ENCODE results near the gene CDRT4.

The CDRT4 gene

DNA sequence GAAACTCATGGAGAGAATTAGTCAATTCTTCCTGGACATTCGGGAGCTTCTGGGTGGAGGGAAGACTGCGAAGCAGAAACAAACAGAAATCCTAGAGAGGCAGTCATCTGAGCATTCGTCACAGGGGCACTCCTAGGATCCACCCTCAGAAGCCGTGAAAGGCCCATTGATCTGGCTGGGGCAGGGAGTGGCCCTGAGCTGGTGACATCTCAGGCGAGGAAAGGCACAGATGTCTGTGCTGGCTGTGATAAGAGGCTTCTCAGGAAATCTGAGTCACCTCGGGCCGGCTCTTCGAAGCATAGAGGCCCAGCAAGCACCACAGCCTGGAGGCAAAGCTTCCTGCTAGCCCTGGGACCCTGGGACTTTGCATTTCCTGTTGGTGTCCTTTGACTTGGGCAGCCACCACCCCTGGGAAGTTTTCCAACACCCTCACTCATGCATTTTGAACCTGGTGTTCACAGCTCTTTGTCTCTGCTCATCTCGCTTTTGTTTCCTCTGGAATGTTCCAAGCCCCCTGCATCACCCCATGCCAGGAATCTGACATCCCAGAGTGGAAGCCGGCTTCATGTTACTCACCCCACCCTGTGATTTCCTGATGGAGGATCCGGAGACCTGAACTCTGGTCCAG is 23.3 kb upstream of the CDRT4 start:
- Histone ChIP-seq H3K9me3 (ENCODE audit: control insufficient read depth, low read depth, low read length) (no peaks in the 10 kb centered on the region), H3K27ac (ENCODE audit: low read length) (peak overlapping the region; percentile 56), H3K27me3 (ENCODE audit: control insufficient read depth, insufficient read depth, low read length) (no peaks in the 10 kb centered on the region), H3K36me3 (ENCODE audit: control insufficient read depth, low read depth, low read length) (peaks cover 2% of the 10 kb centered on the region), H3K4me1 (ENCODE audit: control insufficient read depth, low read depth, low read length) (peaks cover 14% of the 10 kb centered on the region), H3K9ac (ENCODE audit: low read length) (no peak overlapping the region), H3K4me3 (ENCODE audit: low read length) (no peak overlapping the region)

- Histone ChIP-seq H3K4me3 (ENCODE audit: low read length) (no peak overlapping the region), H3K9me3 (ENCODE audit: control insufficient read depth, low read depth, low read length) (no peaks in the 10 kb centered on the region), H3K27ac (ENCODE audit: low read length) (no peak overlapping the region), H3K27me3 (ENCODE audit: control insufficient read depth, insufficient read depth, low read length) (no peaks in the 10 kb centered on the region), H3K4me1 (ENCODE audit: control insufficient read depth, low read depth, low read length) (peaks cover 24% of the 10 kb centered on the region), H3K36me3 (ENCODE audit: control insufficient read depth, low read depth, low read length) (peaks cover 7% of the 10 kb centered on the region), H3K9ac (ENCODE audit: low read length) (no peak overlapping the region)
These were observed 21.1 kb upstream of the CDRT4 start for GRCh38 chr17:15488557-15488956.

DNA sequence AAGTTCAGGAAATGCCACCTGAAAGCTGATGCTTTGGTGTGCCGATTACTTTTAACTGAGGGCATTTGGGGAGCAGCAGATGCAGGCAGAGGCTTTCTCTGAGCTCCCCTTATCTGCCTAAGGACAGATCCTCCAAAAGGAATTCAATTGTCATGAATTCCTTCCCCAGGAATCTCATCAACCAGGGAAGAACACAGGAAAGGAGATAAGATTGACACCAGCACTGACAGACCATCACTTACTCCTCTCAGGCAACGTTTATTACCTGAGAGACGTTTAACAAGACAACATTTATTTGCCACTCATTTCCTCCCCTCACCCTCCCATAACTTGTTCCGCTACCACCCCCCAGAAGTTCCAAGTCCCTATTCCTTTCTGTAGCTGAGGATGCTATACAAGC is 17.6 kb upstream of the CDRT4 start:
- Histone ChIP-seq H3K27ac (ENCODE audit: low read length) (no peak overlapping the region), H3K4me3 (ENCODE audit: low read length) (no peak overlapping the region), H3K9ac (ENCODE audit: low read length) (no peak overlapping the region), H3K27me3 (ENCODE audit: control insufficient read depth, insufficient read depth, low read length) (no peaks in the 10 kb centered on the region), H3K36me3 (ENCODE audit: control insufficient read depth, low read depth, low read length) (peaks cover 8% of the 10 kb centered on the region), H3K9me3 (ENCODE audit: control insufficient read depth, low read depth, low read length) (no peaks in the 10 kb centered on the region), H3K4me1 (ENCODE audit: control insufficient read depth, low read depth, low read length) (peaks cover 10% of the 10 kb centered on the region)

DNA sequence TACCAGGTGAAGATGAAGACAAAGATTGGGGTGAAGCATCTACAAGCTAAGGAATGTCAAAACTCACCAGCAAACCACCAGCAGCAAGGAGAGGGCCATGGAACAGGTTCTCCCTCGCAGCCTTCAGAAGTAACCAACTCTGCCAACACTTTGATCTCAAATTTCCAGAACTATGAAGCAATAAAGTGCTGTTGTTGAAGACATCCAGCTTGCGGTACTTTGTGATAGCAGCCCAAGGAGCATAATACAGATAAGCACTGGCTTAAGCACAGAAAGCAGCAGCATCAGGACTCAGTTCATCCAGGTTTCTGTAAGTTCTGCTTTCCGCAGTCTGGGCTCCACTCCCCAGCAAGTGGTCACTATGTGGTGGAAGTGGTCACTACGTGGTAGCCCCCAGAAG is 16.0 kb upstream of the CDRT4 start:
- Histone ChIP-seq H3K4me1 (ENCODE audit: control insufficient read depth, low read depth, low read length) (peaks cover 10% of the 10 kb centered on the region), H3K36me3 (ENCODE audit: control insufficient read depth, low read depth, low read length) (peaks cover 8% of the 10 kb centered on the region), H3K27ac (ENCODE audit: low read length) (no peak overlapping the region), H3K27me3 (ENCODE audit: control insufficient read depth, insufficient read depth, low read length) (no peaks in the 10 kb centered on the region), H3K9me3 (ENCODE audit: control insufficient read depth, low read depth, low read length) (no peaks in the 10 kb centered on the region), H3K4me3 (ENCODE audit: low read length) (no peak overlapping the region), H3K9ac (ENCODE audit: low read length) (no peak overlapping the region)

DNA sequence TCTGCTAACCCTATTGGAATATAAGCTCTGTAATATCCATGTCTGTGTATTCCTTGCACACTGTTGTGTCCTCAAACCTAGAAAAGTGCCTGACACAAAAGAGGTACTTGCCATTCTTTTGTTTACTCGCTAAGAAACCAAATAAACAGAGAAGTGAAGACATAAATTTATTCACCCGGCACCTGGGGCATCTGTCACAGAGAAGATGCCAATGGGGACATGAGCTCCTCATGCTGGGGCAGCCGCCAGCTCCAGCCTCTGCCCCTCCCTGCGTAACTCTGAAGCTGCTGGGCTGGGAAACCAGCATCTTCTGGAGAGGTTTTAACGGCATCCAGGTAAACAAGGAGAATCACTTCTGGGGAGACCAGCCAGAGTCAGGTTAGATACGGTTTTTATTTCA is 15.1 kb upstream of the CDRT4 start:
- Histone ChIP-seq H3K27ac (ENCODE audit: low read length) (no peak overlapping the region), H3K9me3 (ENCODE audit: control insufficient read depth, low read depth, low read length) (no peaks in the 10 kb centered on the region), H3K36me3 (ENCODE audit: control insufficient read depth, low read depth, low read length) (peaks cover 7% of the 10 kb centered on the region), H3K4me1 (ENCODE audit: control insufficient read depth, low read depth, low read length) (peaks cover 10% of the 10 kb centered on the region), H3K9ac (ENCODE audit: low read length) (no peak overlapping the region), H3K4me3 (ENCODE audit: low read length) (no peak overlapping the region), H3K27me3 (ENCODE audit: control insufficient read depth, insufficient read depth, low read length) (no peaks in the 10 kb centered on the region)

DNA sequence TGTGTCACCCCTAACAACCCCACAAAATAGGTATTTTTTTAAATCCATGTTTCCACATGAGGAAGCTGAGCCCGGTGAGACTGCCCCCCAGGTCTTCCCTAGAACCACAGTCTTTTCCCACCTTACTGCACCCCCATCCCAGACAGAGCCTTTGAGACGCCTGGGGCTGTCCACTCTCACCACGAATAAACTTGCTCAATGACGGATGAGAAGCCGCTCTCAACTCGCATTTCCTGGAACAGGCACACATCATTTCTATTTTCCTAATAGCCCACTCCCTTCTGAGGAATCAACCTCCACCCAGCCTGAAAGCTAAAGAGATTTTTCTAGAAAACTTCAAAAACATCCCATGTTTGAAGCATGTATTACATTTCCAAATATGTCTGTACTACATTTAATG is 14.1 kb upstream of the CDRT4 start:
- no peaks in the 10 kb centered on the region for H3K27me3 ChIP-seq (ENCODE audit: control insufficient read depth, insufficient read depth, low read length)
- H3K4me3 ChIP-seq (ENCODE audit: low read length), result no peak overlapping the region
- H3K9me3 ChIP-seq (ENCODE audit: control insufficient read depth, low read depth, low read length), result no peaks in the 10 kb centered on the region
- no peak overlapping the region for H3K9ac ChIP-seq (ENCODE audit: low read length)
- peaks cover 10% of the 10 kb centered on the region for H3K4me1 ChIP-seq (ENCODE audit: control insufficient read depth, low read depth, low read length)
- H3K36me3 ChIP-seq (ENCODE audit: control insufficient read depth, low read depth, low read length), result peaks cover 5% of the 10 kb centered on the region
- H3K27ac ChIP-seq (ENCODE audit: low read length), result no peak overlapping the region

DNA sequence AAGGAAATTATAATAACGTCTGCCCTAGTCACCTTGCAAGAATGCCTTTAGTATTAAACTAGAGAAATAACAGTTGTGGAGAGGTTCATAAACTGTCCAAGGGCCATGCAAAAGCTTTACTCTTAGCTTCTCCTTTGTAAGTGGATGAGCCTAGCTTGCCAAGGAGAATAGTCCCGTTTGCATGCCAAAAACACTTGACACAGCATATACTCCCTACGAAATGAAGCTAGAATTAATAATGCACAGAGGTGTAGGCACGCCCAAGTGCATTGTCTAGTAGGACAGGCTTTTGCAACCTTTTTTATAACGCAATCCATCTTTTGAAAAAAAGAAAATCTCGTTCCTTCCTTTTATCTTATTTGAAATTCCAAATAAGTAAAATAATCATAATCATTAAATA is 12.8 kb upstream of the CDRT4 start:
- H3K36me3 ChIP-seq (ENCODE audit: control insufficient read depth, low read depth, low read length), result peaks cover 5% of the 10 kb centered on the region
- H3K9me3 ChIP-seq (ENCODE audit: control insufficient read depth, low read depth, low read length), result no peaks in the 10 kb centered on the region
- H3K4me3 ChIP-seq (ENCODE audit: low read length), result no peak overlapping the region
- no peak overlapping the region for H3K9ac ChIP-seq (ENCODE audit: low read length)
- no peaks in the 10 kb centered on the region for H3K27me3 ChIP-seq (ENCODE audit: control insufficient read depth, insufficient read depth, low read length)
- no peak overlapping the region for H3K27ac ChIP-seq (ENCODE audit: low read length)
- peaks cover 9% of the 10 kb centered on the region for H3K4me1 ChIP-seq (ENCODE audit: control insufficient read depth, low read depth, low read length)

- Histone ChIP-seq H3K36me3 (ENCODE audit: control insufficient read depth, low read depth, low read length) (peaks cover 5% of the 10 kb centered on the region), H3K27me3 (ENCODE audit: control insufficient read depth, insufficient read depth, low read length) (no peaks in the 10 kb centered on the region)
These were observed 12.3 kb upstream of the CDRT4 start for GRCh38 chr17:15479703-15480102.

DNA sequence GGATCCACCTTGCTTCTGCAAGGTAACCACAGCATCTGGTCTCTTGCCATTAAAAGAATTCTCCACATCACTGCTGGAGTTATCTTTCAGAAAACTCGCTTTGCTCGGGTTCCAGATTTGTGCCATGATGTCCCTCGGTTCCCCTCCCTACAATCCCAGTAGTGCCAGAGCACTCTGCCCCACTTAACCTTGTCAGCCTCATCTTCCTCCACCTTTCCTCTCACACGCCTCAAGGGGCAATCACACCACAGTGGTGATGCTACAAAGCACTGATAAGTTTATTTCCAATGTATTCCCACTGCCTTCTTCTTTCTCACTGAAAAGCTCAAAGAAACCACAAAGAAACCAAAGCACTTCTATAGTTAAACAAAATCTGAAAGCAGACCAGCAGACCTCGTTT is 11.4 kb upstream of the CDRT4 start:
- H3K27ac ChIP-seq (ENCODE audit: low read length), result no peak overlapping the region
- no peak overlapping the region for H3K9ac ChIP-seq (ENCODE audit: low read length)
- no peaks in the 10 kb centered on the region for H3K27me3 ChIP-seq (ENCODE audit: control insufficient read depth, insufficient read depth, low read length)
- H3K4me1 ChIP-seq (ENCODE audit: control insufficient read depth, low read depth, low read length), result no peaks in the 10 kb centered on the region
- H3K9me3 ChIP-seq (ENCODE audit: control insufficient read depth, low read depth, low read length), result no peaks in the 10 kb centered on the region
- H3K4me3 ChIP-seq (ENCODE audit: low read length), result no peak overlapping the region
- peaks cover 4% of the 10 kb centered on the region for H3K36me3 ChIP-seq (ENCODE audit: control insufficient read depth, low read depth, low read length)

More at GRCh38 chr17:15479703-15480102, 12.3 kb upstream of the CDRT4 start:
- no peak overlapping the region for H3K27ac ChIP-seq (ENCODE audit: low read length)
- no peak overlapping the region for H3K4me3 ChIP-seq (ENCODE audit: low read length)
- no peak overlapping the region for H3K9ac ChIP-seq (ENCODE audit: low read length)
- H3K4me1 ChIP-seq (ENCODE audit: control insufficient read depth, low read depth, low read length), result peaks cover 4% of the 10 kb centered on the region
- H3K9me3 ChIP-seq (ENCODE audit: control insufficient read depth, low read depth, low read length), result no peaks in the 10 kb centered on the region

GRCh38 chr17:15475631-15476354 is 8.4 kb upstream of the CDRT4 start:
- no peaks in the 10 kb centered on the region for H3K36me3 ChIP-seq (ENCODE audit: control insufficient read depth, low read depth, low read length)
- H3K4me3 ChIP-seq (ENCODE audit: low read length), result no peak overlapping the region
- H3K9me3 ChIP-seq (ENCODE audit: control insufficient read depth, low read depth, low read length), result no peaks in the 10 kb centered on the region

GRCh38 chr17:15472891-15473290 is 5.5 kb upstream of the CDRT4 start:
- H3K4me1 ChIP-seq (ENCODE audit: control insufficient read depth, low read depth, low read length), result no peaks in the 10 kb centered on the region
- no peak overlapping the region for H3K9ac ChIP-seq (ENCODE audit: low read length)
- no peak overlapping the region for H3K27ac ChIP-seq (ENCODE audit: low read length)
- no peaks in the 10 kb centered on the region for H3K36me3 ChIP-seq (ENCODE audit: control insufficient read depth, low read depth, low read length)
- H3K4me3 ChIP-seq (ENCODE audit: low read length), result no peak overlapping the region
- no peaks in the 10 kb centered on the region for H3K27me3 ChIP-seq (ENCODE audit: control insufficient read depth, insufficient read depth, low read length)
- H3K9me3 ChIP-seq (ENCODE audit: control insufficient read depth, low read depth, low read length), result no peaks in the 10 kb centered on the region

More at GRCh38 chr17:15475631-15476354, 8.4 kb upstream of the CDRT4 start:
- H3K27ac ChIP-seq (ENCODE audit: low read length), result no peak overlapping the region
- no peaks in the 10 kb centered on the region for H3K27me3 ChIP-seq (ENCODE audit: control insufficient read depth, insufficient read depth, low read length)
- no peak overlapping the region for H3K9ac ChIP-seq (ENCODE audit: low read length)
- no peaks in the 10 kb centered on the region for H3K4me1 ChIP-seq (ENCODE audit: control insufficient read depth, low read depth, low read length)

GRCh38 chr17:15470536-15470935 is 3.1 kb upstream of the CDRT4 start:
- Histone ChIP-seq H3K36me3 (ENCODE audit: control insufficient read depth, low read depth, low read length) (no peaks in the 10 kb centered on the region), H3K4me3 (ENCODE audit: low read length) (no peak overlapping the region)

More at GRCh38 chr17:15470536-15470935, 3.1 kb upstream of the CDRT4 start:
- H3K4me1 ChIP-seq (ENCODE audit: control insufficient read depth, low read depth, low read length), result no peaks in the 10 kb centered on the region
- no peaks in the 10 kb centered on the region for H3K9me3 ChIP-seq (ENCODE audit: control insufficient read depth, low read depth, low read length)
- H3K9ac ChIP-seq (ENCODE audit: low read length), result no peak overlapping the region
- no peaks in the 10 kb centered on the region for H3K27me3 ChIP-seq (ENCODE audit: control insufficient read depth, insufficient read depth, low read length)
- H3K27ac ChIP-seq (ENCODE audit: low read length), result no peak overlapping the region

Measured in iPS-18a (cell line).